GM12878 (cell line): ENCODE data around the gene MRTFA.

Experiments used
- JUNB ChIP-seq: IDR thresholded peaks from 2 replicates; pipeline ENCODE4 v1.6.1; 2016; ENCODE audit warnings: antibody characterized with exemption, mild to moderate bottlenecking
- NR2C1 ChIP-seq: fragments of 450-650 bp; IDR thresholded peaks from 2 replicates; pipeline ENCODE4 v1.6.1; 2017; ENCODE audit warnings: antibody characterized with exemption, mild to moderate bottlenecking, moderate library complexity
- TF ChIP-seq, protein P1 (sequence below), 3 experiments: IDR thresholded peaks in 2 of 3; conservative IDR thresholded peaks in 1 of 3; 2 replicates each; pipeline ENCODE4 v1.5.1; 2011; ENCODE audit warnings: low read depth in 3 of 3, low read length in 3 of 3, mild to moderate bottlenecking in 3 of 3, control low read depth in 2 of 3, moderate library complexity in 2 of 3, inconsistent platforms in 1 of 3, mixed read lengths in 1 of 3; ENCODE audit not compliant: control insufficient read depth in 2 of 3, insufficient read depth in 1 of 3; ENCODE audit errors: extremely low read depth in 1 of 3

DNA sequence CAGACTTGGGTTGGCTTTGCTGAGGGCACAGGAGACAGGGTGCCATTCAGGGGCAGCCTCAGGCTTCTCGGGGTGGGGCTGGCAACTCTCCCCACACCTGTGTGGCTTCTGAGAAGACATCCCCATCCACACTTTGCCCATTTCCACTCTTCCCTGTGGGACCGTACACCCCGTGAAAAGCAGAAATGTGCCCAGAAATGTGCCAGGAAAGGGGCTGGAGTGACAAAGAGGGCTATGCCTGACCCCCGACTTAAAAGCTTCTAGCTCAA is 215.5 kb downstream of the MRTFA start:
- TF ChIP-seq, protein P1, sequence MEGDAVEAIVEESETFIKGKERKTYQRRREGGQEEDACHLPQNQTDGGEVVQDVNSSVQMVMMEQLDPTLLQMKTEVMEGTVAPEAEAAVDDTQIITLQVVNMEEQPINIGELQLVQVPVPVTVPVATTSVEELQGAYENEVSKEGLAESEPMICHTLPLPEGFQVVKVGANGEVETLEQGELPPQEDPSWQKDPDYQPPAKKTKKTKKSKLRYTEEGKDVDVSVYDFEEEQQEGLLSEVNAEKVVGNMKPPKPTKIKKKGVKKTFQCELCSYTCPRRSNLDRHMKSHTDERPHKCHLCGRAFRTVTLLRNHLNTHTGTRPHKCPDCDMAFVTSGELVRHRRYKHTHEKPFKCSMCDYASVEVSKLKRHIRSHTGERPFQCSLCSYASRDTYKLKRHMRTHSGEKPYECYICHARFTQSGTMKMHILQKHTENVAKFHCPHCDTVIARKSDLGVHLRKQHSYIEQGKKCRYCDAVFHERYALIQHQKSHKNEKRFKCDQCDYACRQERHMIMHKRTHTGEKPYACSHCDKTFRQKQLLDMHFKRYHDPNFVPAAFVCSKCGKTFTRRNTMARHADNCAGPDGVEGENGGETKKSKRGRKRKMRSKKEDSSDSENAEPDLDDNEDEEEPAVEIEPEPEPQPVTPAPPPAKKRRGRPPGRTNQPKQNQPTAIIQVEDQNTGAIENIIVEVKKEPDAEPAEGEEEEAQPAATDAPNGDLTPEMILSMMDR (IDR thresholded peaks at IDR 0.05 in 2 of 3, conservative IDR thresholded peaks at IDR 0.05 in 1 of 3; ENCODE audit: control insufficient read depth in 2 of 3, extremely low read depth in 1 of 3, insufficient read depth in 1 of 3, low read depth in 3 of 3, low read length in 3 of 3): no peak
- no peak for TF ChIP-seq NR2C1
- no peak for TF ChIP-seq JUNB
